ENCODE data around the gene MCUR1.

MCUR1 gene

GRCh38 chr6:13754644-13755043 is 59.7 kb downstream of the MCUR1 start:
- ATAC-seq (ENCODE audit: low read depth) (no peak), DNase-seq (ENCODE audit: low spot score) (no peak)
- no peak for TF ChIP-seq CTCF (IDR thresholded peaks at IDR 0.05; ENCODE audit: poor library complexity, severe bottlenecking)
- Histone ChIP-seq H3K27ac (ENCODE audit: poor library complexity, severe bottlenecking) (no peak overlapping the region), H3K27me3 (ENCODE audit: insufficient read depth, poor library complexity, severe bottlenecking) (no peaks in the 10 kb centered on the region), H3K4me1 (ENCODE audit: insufficient read depth, poor library complexity, severe bottlenecking) (no peaks in the 10 kb centered on the region), H3K9me3 (ENCODE audit: severe bottlenecking) (no peaks in the 10 kb centered on the region), H3K36me3 (ENCODE audit: low read depth) (no peaks in the 10 kb centered on the region), H3K4me3 (ENCODE audit: severe bottlenecking) (no peak overlapping the region)

- Histone ChIP-seq H3K4me1 (ENCODE audit: insufficient read depth, poor library complexity, severe bottlenecking) (no peaks in the 10 kb centered on the region), H3K27ac (ENCODE audit: poor library complexity, severe bottlenecking) (no peak overlapping the region), H3K36me3 (ENCODE audit: low read depth) (no peaks in the 10 kb centered on the region), H3K9me3 (ENCODE audit: severe bottlenecking) (no peaks in the 10 kb centered on the region), H3K4me3 (ENCODE audit: severe bottlenecking) (no peak overlapping the region), H3K27me3 (ENCODE audit: insufficient read depth, poor library complexity, severe bottlenecking) (no peaks in the 10 kb centered on the region)
- no peak for ATAC-seq (ENCODE audit: low read depth)
- no peak for TF ChIP-seq CTCF (IDR thresholded peaks at IDR 0.05; ENCODE audit: poor library complexity, severe bottlenecking)
- DNase-seq (ENCODE audit: low spot score): no peak
These were observed 70.6 kb downstream of the MCUR1 start for GRCh38 chr6:13743736-13744127.

GRCh38 chr6:13742961-13743735 is 71.2 kb downstream of the MCUR1 start:
- TF ChIP-seq CTCF (IDR thresholded peaks at IDR 0.05; ENCODE audit: poor library complexity, severe bottlenecking): no peak
- H3K27ac ChIP-seq (ENCODE audit: poor library complexity, severe bottlenecking): no peak overlapping the region
- no peaks in the 10 kb centered on the region for H3K36me3 ChIP-seq (ENCODE audit: low read depth)
- DNase-seq (ENCODE audit: low spot score): no peak
- H3K4me3 ChIP-seq (ENCODE audit: severe bottlenecking): no peak overlapping the region
- no peaks in the 10 kb centered on the region for H3K9me3 ChIP-seq (ENCODE audit: severe bottlenecking)
- no peaks in the 10 kb centered on the region for H3K4me1 ChIP-seq (ENCODE audit: insufficient read depth, poor library complexity, severe bottlenecking)
- H3K27me3 ChIP-seq (ENCODE audit: insufficient read depth, poor library complexity, severe bottlenecking): no peaks in the 10 kb centered on the region
- ATAC-seq (ENCODE audit: low read depth): no peak

- no peak for TF ChIP-seq CTCF (IDR thresholded peaks at IDR 0.05; ENCODE audit: poor library complexity, severe bottlenecking)
- Histone ChIP-seq H3K27ac (ENCODE audit: poor library complexity, severe bottlenecking) (no peak overlapping the region), H3K4me1 (ENCODE audit: insufficient read depth, poor library complexity, severe bottlenecking) (no peaks in the 10 kb centered on the region), H3K4me3 (ENCODE audit: severe bottlenecking) (no peak overlapping the region), H3K9me3 (ENCODE audit: severe bottlenecking) (no peaks in the 10 kb centered on the region), H3K27me3 (ENCODE audit: insufficient read depth, poor library complexity, severe bottlenecking) (no peaks in the 10 kb centered on the region), H3K36me3 (ENCODE audit: low read depth) (no peaks in the 10 kb centered on the region)
- ATAC-seq (ENCODE audit: low read depth): no peak
- DNase-seq (ENCODE audit: low spot score): no peak
These were observed 73.0 kb downstream of the MCUR1 start for GRCh38 chr6:13741365-13741764.

All from RWPE2 (cell line).